Measurements from ENCODE around the gene DOCK6.
"Not testable (repeated sequence)": the region's sequence is repeated elsewhere in the genome, so short reads cannot be mapped to it uniquely, and the experiment has no call there.

Gene DOCK6

GRCh38 chr19:11165486-11166030 lies 96.8 kb downstream of the DOCK6 start:
- no peak for DNase-seq (ENCODE audit: low read depth, low spot score)
- H3K4me3 ChIP-seq (ENCODE audit: low read length): no peak overlapping the region

GRCh38 chr19:11164879-11165406 lies 97.4 kb downstream of the DOCK6 start:
- no peak for DNase-seq (ENCODE audit: low read depth, low spot score)
- H3K4me3 ChIP-seq (ENCODE audit: low read length): no peak overlapping the region

GRCh38 chr19:11164296-11164695 lies 98.0 kb downstream of the DOCK6 start:
- no peak for DNase-seq (ENCODE audit: low read depth, low spot score)
- no peak overlapping the region for H3K4me3 ChIP-seq (ENCODE audit: low read length)

GRCh38 chr19:11160440-11160768 lies 101.9 kb downstream of the DOCK6 start:
- not testable (repeated sequence) for DNase-seq (ENCODE audit: low read depth, low spot score); H3K4me3 ChIP-seq (ENCODE audit: low read length)

- no peak overlapping the region for H3K4me3 ChIP-seq (ENCODE audit: low read length)
- DNase-seq (ENCODE audit: low read depth, low spot score): no peak
Measured at GRCh38 chr19:11159598-11160439, 102.5 kb downstream of the DOCK6 start.

- peak within 1 kb of the TSS; percentile 96 for H3K4me3 ChIP-seq (ENCODE audit: low read length)
- peak; percentile 99 for DNase-seq (ENCODE audit: low read depth, low spot score)
Measured at GRCh38 chr19:11155373-11156120, 106.8 kb downstream of the DOCK6 start, which contains the start of gene SPC24. Gene SPC24, minus strand, starts transcription at chr19:11155782. Its CDS starts 6 bp downstream, at chr19:11155776.

GRCh38 chr19:11154683-11155047 lies 107.7 kb downstream of the DOCK6 start:
- peak overlapping the region; percentile 96 for H3K4me3 ChIP-seq (ENCODE audit: low read length)
- no peak for DNase-seq (ENCODE audit: low read depth, low spot score)

GRCh38 chr19:11152318-11153062 lies 109.8 kb downstream of the DOCK6 start:
- no peak overlapping the region for H3K4me3 ChIP-seq (ENCODE audit: low read length)
- DNase-seq (ENCODE audit: low read depth, low spot score): no peak

- DNase-seq (ENCODE audit: low read depth, low spot score): no peak
- H3K4me3 ChIP-seq (ENCODE audit: low read length): no peak overlapping the region
Measured at GRCh38 chr19:11151181-11151580, 111.1 kb downstream of the DOCK6 start.
